ENCODE results near the gene COP1. TPM values are rescaled to one million over a fixed set of nuclear protein-coding genes. Genes with fewer than 3 reads are reported as not detected.
"Not testable (repeated sequence)": the region's sequence is repeated elsewhere in the genome, so short reads cannot be mapped to it uniquely, and the experiment has no call there.

COP1 gene
- polyA plus RNA-seq, 1 experiment = 43.7 TPM

DNA sequence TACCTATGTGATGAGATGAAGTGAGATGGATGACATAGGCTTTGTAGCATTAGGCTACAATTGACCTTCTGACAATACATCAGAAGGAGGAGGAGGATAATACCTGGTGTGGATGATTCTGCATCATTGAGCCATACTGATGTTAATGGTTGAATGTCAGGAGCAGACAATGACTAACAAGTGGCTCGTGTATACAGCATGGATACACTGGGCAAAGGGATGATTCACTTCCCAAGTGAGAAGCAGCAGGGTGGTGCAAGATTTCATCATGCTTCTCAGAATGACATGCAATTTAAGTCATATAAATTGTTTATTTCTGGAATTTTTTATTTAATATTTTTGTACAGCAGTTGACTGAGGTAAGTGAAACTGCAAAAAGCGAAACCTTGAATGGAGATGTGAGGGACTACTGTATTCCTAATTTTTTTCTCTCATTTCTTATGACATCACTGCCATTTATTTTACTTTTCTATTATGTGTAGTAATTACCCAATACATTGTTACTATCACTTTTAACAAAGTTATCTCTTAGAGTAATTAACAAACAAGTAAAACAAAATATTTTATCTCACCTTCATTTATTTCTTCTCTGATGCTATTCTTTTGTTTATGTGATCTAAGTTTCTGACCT, 34.4 kb upstream of the COP1 start:
- Histone ChIP-seq H3K27ac (ENCODE audit: low read depth, low read length) (no peak overlapping the region), H3K4me3 (ENCODE audit: low read depth, low read length) (no peak overlapping the region; the same call in 1 of the 2 replicates)

DNA sequence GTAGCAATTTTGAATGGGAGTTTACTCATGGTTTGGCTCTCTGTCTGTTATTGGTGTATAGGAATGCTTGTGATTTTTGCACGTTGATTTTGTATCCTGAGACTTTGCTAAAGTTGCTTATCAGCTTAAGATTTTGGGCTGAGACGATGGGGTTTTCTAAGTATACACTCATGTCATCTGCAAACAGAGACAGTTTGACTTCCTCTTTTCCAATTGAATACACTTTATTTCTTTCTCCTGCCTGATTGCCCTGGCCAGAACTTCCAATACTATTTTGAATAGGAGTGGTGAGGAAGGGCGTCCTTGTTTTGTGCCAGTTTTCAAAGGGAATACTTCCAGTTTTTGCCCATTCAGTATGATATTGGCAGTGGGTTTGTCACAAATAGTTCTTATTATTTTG, 26.6 kb upstream of the COP1 start:
- H3K9me3 ChIP-seq (ENCODE audit: control insufficient read depth, insufficient read depth, low read length); H3K27me3 ChIP-seq (ENCODE audit: control insufficient read depth, insufficient read depth, low read length); DNase-seq (ENCODE audit: low read depth, low spot score); POLR2A ChIA-PET; H3K4me3 ChIP-seq (ENCODE audit: low read depth, low read length); H3K27ac ChIP-seq (ENCODE audit: low read depth, low read length); CTCF ChIA-PET: not testable (repeated sequence)

More for the DNA sequence above, 34.4 kb upstream of the COP1 start:
- DNase-seq (ENCODE audit: low read depth, low spot score) = peak; percentile 74
- TF ChIP-seq, protein P1, sequence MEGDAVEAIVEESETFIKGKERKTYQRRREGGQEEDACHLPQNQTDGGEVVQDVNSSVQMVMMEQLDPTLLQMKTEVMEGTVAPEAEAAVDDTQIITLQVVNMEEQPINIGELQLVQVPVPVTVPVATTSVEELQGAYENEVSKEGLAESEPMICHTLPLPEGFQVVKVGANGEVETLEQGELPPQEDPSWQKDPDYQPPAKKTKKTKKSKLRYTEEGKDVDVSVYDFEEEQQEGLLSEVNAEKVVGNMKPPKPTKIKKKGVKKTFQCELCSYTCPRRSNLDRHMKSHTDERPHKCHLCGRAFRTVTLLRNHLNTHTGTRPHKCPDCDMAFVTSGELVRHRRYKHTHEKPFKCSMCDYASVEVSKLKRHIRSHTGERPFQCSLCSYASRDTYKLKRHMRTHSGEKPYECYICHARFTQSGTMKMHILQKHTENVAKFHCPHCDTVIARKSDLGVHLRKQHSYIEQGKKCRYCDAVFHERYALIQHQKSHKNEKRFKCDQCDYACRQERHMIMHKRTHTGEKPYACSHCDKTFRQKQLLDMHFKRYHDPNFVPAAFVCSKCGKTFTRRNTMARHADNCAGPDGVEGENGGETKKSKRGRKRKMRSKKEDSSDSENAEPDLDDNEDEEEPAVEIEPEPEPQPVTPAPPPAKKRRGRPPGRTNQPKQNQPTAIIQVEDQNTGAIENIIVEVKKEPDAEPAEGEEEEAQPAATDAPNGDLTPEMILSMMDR (IDR thresholded peaks at IDR 0.05; ENCODE audit: low read depth, low read length) = no peak
- ChIA-PET CTCF (no interaction called here), POLR2A (no interaction called here)
- Histone ChIP-seq H3K27me3 (ENCODE audit: control insufficient read depth, insufficient read depth, low read length) (no peaks in the 10 kb centered on the region), H3K9me3 (ENCODE audit: control insufficient read depth, insufficient read depth, low read length) (no peaks in the 10 kb centered on the region)

DNA sequence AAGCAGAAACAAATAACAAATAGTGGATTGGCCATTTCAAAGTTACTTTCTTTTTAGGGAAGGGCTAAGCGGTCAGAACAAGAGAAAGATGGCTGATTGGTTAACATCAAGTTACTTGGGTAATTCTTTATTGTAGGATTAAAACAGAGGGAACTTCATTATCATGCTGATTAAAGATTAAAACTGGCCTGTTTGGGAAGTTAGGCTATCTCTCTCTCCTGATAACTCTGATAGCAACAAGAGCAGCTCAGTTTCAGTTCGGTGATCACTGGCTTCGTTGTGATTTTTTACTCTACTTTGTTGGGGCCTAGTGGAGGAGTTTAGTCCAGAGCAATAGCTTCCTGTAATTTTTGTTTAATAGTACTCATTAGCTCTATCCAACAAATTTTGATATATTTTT, 20.5 kb upstream of the COP1 start:
- Histone ChIP-seq H3K4me3 (ENCODE audit: low read depth, low read length) (no peak overlapping the region), H3K27ac (ENCODE audit: low read depth, low read length) (no peak overlapping the region), H3K9me3 (ENCODE audit: control insufficient read depth, insufficient read depth, low read length) (no peaks in the 10 kb centered on the region), H3K27me3 (ENCODE audit: control insufficient read depth, insufficient read depth, low read length) (no peaks in the 10 kb centered on the region)
- DNase-seq (ENCODE audit: low read depth, low spot score) = no peak
- TF ChIP-seq, protein P1 (IDR thresholded peaks at IDR 0.05; ENCODE audit: low read depth, low read length) = no peak
- ChIA-PET POLR2A (interaction anchor here (0.6 kb wide), 1 partner anchor 8 kb away, joined by 3 read pairs; no protein-coding TSS in a partner anchor), CTCF (no interaction called here)

DNA sequence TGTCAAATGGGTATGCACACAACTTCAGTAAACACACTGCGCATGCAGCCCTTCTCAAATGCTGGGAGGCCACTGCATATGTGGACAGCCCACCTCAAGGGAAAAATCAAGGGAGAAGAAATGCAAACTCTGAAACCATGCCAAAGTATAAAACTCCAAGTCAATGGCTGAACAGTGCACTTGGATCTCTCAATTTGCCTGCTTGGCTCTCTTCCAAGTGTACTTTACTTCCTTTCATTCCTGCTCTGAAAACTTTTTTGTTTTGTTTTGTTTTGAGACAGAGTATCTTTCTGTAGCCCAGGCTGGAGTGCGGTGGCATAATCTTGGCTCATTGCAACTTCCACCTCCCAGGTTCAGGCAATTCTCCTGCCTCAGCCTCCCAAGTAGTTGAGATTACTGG, 18.8 kb upstream of the COP1 start:
- ChIA-PET CTCF (no interaction called here), POLR2A (no interaction called here)
- H3K27me3 ChIP-seq (ENCODE audit: control insufficient read depth, insufficient read depth, low read length) = no peaks in the 10 kb centered on the region
- TF ChIP-seq, protein P1 (IDR thresholded peaks at IDR 0.05; ENCODE audit: low read depth, low read length) = no peak
- DNase-seq (ENCODE audit: low read depth, low spot score) = no peak
- no peak overlapping the region for H3K4me3 ChIP-seq (ENCODE audit: low read depth, low read length)
- no peak overlapping the region for H3K27ac ChIP-seq (ENCODE audit: low read depth, low read length)
- no peaks in the 10 kb centered on the region for H3K9me3 ChIP-seq (ENCODE audit: control insufficient read depth, insufficient read depth, low read length)

DNA sequence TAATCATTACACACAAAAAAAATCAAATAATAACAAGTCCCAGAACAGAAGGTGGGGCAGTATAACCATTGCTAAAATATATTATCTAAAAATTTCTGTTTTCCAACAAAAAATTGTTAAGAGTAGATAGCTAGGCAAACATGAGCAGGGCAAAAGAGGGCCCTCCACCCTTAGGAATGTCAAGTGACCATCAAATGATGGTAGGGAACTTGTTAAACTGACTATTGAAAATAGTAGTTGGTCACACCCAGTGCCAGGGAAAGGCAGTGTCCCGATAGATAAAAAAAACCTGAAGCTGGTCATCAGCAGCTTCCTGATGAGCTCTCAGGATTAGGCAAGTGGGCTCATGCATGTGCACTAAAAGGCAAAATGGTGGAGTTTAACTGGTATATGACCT, 18.4 kb upstream of the COP1 start:
- TF ChIP-seq, protein P1 (IDR thresholded peaks at IDR 0.05; ENCODE audit: low read depth, low read length) = no peak
- CTCF ChIA-PET = no interaction called here
- POLR2A ChIA-PET = no interaction called here
- H3K27me3 ChIP-seq (ENCODE audit: control insufficient read depth, insufficient read depth, low read length) = no peaks in the 10 kb centered on the region
- H3K9me3 ChIP-seq (ENCODE audit: control insufficient read depth, insufficient read depth, low read length) = no peaks in the 10 kb centered on the region
- no peak for DNase-seq (ENCODE audit: low read depth, low spot score)
- H3K4me3 ChIP-seq (ENCODE audit: low read depth, low read length) = no peak overlapping the region
- H3K27ac ChIP-seq (ENCODE audit: low read depth, low read length) = no peak overlapping the region
